Activated T-cell treated with anti-CD3 and anti-CD28 coated beads for 24 hours (primary cell): Measurements from ENCODE around the gene NCAPH2.

Source experiments
- DNase-seq: peaks from one replicate; pipeline ENCODE4 v3.0.0-alpha.2; 2020; ENCODE audit warnings: low read depth

NCAPH2 gene

DNA sequence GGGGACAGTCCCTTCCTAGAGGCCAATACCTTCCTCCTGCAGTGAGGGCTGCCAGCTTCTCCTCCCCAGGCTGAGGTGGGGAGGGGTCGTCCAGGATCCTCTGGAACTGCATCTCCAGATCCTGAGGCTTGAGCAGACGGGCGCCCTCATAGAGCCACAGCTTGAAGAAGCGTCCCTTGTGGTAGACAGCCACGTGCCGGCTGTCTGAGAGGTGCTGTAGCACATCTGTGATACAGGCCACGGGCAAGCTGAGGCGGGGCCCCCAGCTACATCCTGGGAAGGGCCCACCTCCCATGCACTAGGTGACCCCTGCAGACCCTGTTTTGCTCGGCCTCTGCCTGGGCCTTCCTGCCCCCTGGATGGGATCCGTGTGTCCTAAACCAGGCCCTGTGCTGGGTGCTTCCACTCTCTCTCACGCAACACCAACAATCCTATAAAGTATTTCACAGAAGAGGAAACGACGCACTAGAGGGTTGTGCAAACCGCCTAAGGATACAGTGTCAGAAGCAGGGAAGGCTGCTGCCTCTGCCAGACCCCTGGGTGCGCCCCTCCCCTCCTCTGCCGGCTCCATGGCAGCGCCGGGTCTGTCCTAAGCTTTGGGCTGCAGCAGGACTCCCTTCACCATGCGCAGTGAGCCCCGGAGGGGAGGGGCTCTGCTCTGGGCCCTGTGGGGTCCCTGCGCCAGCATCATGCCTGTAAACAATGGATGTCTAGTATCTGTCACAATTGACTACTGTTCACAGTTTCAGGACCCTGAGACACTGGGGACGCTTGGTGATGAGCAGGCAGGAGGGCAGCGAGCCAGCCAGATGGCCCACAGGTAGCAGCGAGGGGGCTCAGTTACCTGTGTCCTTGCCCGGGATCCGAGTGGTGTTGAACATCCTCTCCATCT, 65.7 kb downstream of the NCAPH2 start:
- DNase-seq, result no peak

DNA sequence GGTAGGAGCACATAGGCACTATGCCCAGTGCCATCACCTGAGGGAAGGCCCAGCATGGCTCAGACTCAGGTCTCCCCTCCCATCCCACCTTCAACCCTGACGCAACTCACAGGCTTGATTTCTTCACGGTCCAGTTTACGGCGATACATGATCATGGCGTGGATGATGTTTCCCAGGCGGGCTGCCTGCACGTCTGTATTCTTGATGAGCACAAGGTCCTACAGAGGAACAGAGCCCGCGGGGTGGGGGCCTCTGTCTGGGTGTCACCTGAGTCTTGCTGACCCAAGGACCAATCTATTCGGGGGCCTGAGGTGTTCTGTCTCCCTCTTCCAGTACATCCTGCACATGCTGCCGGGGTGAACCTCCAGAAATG, 66.3 kb downstream of the NCAPH2 start:
- no peak for DNase-seq
